Left lung (tissue), 10 donors: ENCODE results near the gene KCNK10. TPM values are rescaled to one million over a fixed set of nuclear protein-coding genes. Genes with fewer than 3 reads are reported as not detected.

Experiments
- ATAC-seq: fragments of 200-7000 bp; cut with Tn5 transposase; one replicate; pipeline ENCODE4 v1.9.1; 2020; ENCODE audit warnings: moderate library complexity
- DNase-seq, 4 donors: peaks; one replicate each; pipeline ENCODE4 v3.0.0-alpha.2; 2013 to 2020
- H3K27ac ChIP-seq, 2 donors: fragments of 200-600 bp; sonication (generic) in 1 of 2; one replicate each; pipeline versions ENCODE4 v1.5.0 to v1.8.0; 2020 to 2021
- H3K27me3 ChIP-seq, 2 donors: fragments of 200-600 bp; sonication (generic) in 1 of 2; one replicate each; pipeline versions ENCODE4 v1.5.0 to v1.8.0; 2020 to 2021
- H3K36me3 ChIP-seq, 2 donors: fragments of 200-600 bp; sonication (generic) in 1 of 2; one replicate each; pipeline versions ENCODE4 v1.5.0 to v1.8.0; 2020 to 2021
- H3K4me1 ChIP-seq, 2 donors: fragments of 200-600 bp; one replicate each; pipeline ENCODE4 v1.8.0; 2021
- H3K4me3 ChIP-seq, 2 donors: fragments of 200-600 bp; sonication (generic) in 1 of 2; one replicate each; pipeline versions ENCODE4 v1.5.0 to v1.8.0; 2020 to 2021; ENCODE audit warnings: mild to moderate bottlenecking in 1 of 2
- H3K9me3 ChIP-seq, 2 donors: fragments of 200-600 bp; sonication (generic) in 1 of 2; one replicate each; pipeline versions ENCODE4 v1.5.0 to v1.8.0; 2020 to 2021
- CTCF ChIP-seq, 2 donors: fragments of 200-600 bp; sonication (generic) in 1 of 2; IDR thresholded peaks; one replicate each; pipeline versions ENCODE4 v1.5.0 to v1.8.0; 2021; ENCODE audit warnings: antibody characterized with exemption in 2 of 2
- intact Hi-C, 2 donors: fragments of 100-400 bp; cut with DNase I; formaldehyde crosslinking; loops; one replicate each; pipeline versions ENCODE4 v1.11.2 to v1.14.2; 2022
- polyA plus RNA-seq, 6 donors: library from polyadenylated mRNA; unstranded; fragments of 120-200 nt; gene quantifications; one replicate each; pipeline ENCODE4 v1.2.1, GENCODE V29; 2013; ENCODE audit not compliant: insufficient read length in 6 of 6
- total RNA-seq, 2 donors: library from RNA; stranded (reverse); fragmentation: NEBNext Ultra II Directional; extraction: Animal tissue kit (Norgen Biotek cat#: 25700); gene quantifications; one replicate each; pipeline ENCODE4 v1.2.1, GENCODE V29; 2021
- donor health status: DM: no; HTN: yes; CAD: no.
- donor health status: DM: no; HTN: no; CAD: no.

KCNK10 gene
- total and polyA plus RNA-seq, 8 donors = 0.13 to 0.21 (median 0.16) TPM; not detected in 2

- DNase-seq (no peak), ATAC-seq (no peak)
- no peak overlapping the region for H3K27ac ChIP-seq
- peaks cover 8 to 70% of the 10 kb centered on the region in 2 donors for H3K27me3 ChIP-seq
- no peak for TF ChIP-seq CTCF (IDR thresholded peaks at IDR 0.05)
- peaks cover 0 to under 1% of the 10 kb centered on the region in 2 donors for H3K4me1 ChIP-seq
- H3K4me3 ChIP-seq = no peak overlapping the region
- H3K36me3 ChIP-seq = no peaks in the 10 kb centered on the region
- intact Hi-C loops = no loop called here
- no peaks in the 10 kb centered on the region for H3K9me3 ChIP-seq
Measured at GRCh38 chr14:88194531-88194930, 128.5 kb downstream of the KCNK10 start.

- ATAC-seq = no peak
- intact Hi-C loops = no loop called here
- H3K4me1 ChIP-seq = peaks cover 7 to 8% of the 10 kb centered on the region in 2 donors
- H3K27me3 ChIP-seq = peaks cover 8 to 48% of the 10 kb centered on the region in 2 donors
- TF ChIP-seq CTCF (IDR thresholded peaks at IDR 0.05) = no peak
- H3K27ac ChIP-seq = no peak overlapping the region
- no peaks in the 10 kb centered on the region for H3K36me3 ChIP-seq
- DNase-seq = no peak
- no peak overlapping the region for H3K4me3 ChIP-seq
- H3K9me3 ChIP-seq = no peaks in the 10 kb centered on the region
Measured at GRCh38 chr14:88191605-88192004, 131.5 kb downstream of the KCNK10 start.

- Histone ChIP-seq H3K9me3 (no peaks in the 10 kb centered on the region), H3K36me3 (no peaks in the 10 kb centered on the region), H3K27ac (no peak overlapping the region), H3K4me3 (no peak overlapping the region), H3K4me1 (peaks cover 7 to 8% of the 10 kb centered on the region in 2 donors), H3K27me3 (peaks cover 0 to 28% of the 10 kb centered on the region in 2 donors)
- DNase-seq (peak in 3 of 4 donors; percentile 60 to 85 (median 73)), ATAC-seq (peak; percentile 99)
- intact Hi-C loops = no loop called here
- TF ChIP-seq CTCF (IDR thresholded peaks at IDR 0.05) = peak; percentile 36 to 49
Measured at GRCh38 chr14:88189417-88190191, 133.5 kb downstream of the KCNK10 start.

GRCh38 chr14:88188745-88189416, 134.2 kb downstream of the KCNK10 start:
- no peak for TF ChIP-seq CTCF (IDR thresholded peaks at IDR 0.05)
- peak; percentile 25 for ATAC-seq
- no peak overlapping the region for H3K27ac ChIP-seq
- DNase-seq = no peak
- peaks cover 7 to 8% of the 10 kb centered on the region in 2 donors for H3K4me1 ChIP-seq
- no peaks in the 10 kb centered on the region for H3K36me3 ChIP-seq
- intact Hi-C loops = no loop called here
- no peak overlapping the region for H3K4me3 ChIP-seq
- peaks cover 0 to 20% of the 10 kb centered on the region in 2 donors for H3K27me3 ChIP-seq
- H3K9me3 ChIP-seq = no peaks in the 10 kb centered on the region

GRCh38 chr14:88185843-88186242, 137.2 kb downstream of the KCNK10 start:
- Histone ChIP-seq H3K9me3 (no peaks in the 10 kb centered on the region), H3K27ac (no peak overlapping the region), H3K27me3 (peaks cover 0 to 9% of the 10 kb centered on the region in 2 donors), H3K4me3 (no peak overlapping the region), H3K36me3 (no peaks in the 10 kb centered on the region), H3K4me1 (peaks cover 7 to 8% of the 10 kb centered on the region in 2 donors)
- DNase-seq (peak in 1 of 4 donors; percentile 69), ATAC-seq (no peak)
- TF ChIP-seq CTCF (IDR thresholded peaks at IDR 0.05) = no peak
- intact Hi-C loops = no loop called here
